Renal cortical epithelial cell (primary cell): ENCODE measurements around the gene NBR1. TPM values are rescaled to one million over a fixed set of nuclear protein-coding genes. Genes with fewer than 3 reads are reported as not detected.
"Not testable (repeated sequence)": the region's sequence is repeated elsewhere in the genome, so short reads cannot be mapped to it uniquely, and the experiment has no call there.

Experiments
- DNase-seq: peaks from one replicate; pipeline ENCODE4 v3.0.0-alpha.2; 2011; ENCODE audit warnings: low read depth
- total RNA-seq: library from RNA; depleted of rRNA; stranded (reverse); fragments of >200 nt; gene quantifications from 2 replicates; pipeline ENCODE4 v1.2.3, GENCODE V29; 2014

Gene NBR1
- total RNA-seq, result 73.6 and 141 TPM in 2 replicates

- DNase-seq, result peak; percentile 97
These were observed at the start of gene NBR1 for GRCh38 chr17:43170766-43171585. Gene NBR1 (plus strand): TSS chr17:43171214. CDS start chr17:43175800, 4,586 bp downstream.

GRCh38 chr17:43125133-43125966 is 45.7 kb upstream of the NBR1 start, which contains the start of gene BRCA1:
Gene BRCA1 (minus strand): TSS chr17:43125364. CDS start chr17:43124096, 1,268 bp downstream.
- peak; percentile 99 for DNase-seq

GRCh38 chr17:43125967-43126910 is 44.8 kb upstream of the NBR1 start:
- no peak for DNase-seq

GRCh38 chr17:43126911-43127290 is 44.1 kb upstream of the NBR1 start:
- DNase-seq, result no peak

GRCh38 chr17:43127333-43127876 is 43.6 kb upstream of the NBR1 start:
- DNase-seq, result not testable (repeated sequence)

- DNase-seq, result no peak
These were observed 41.4 kb upstream of the NBR1 start for GRCh38 chr17:43129671-43130010.

- no peak for DNase-seq
These were observed 38.9 kb upstream of the NBR1 start for GRCh38 chr17:43132117-43132516.

GRCh38 chr17:43133439-43133838 is 37.6 kb upstream of the NBR1 start:
- not testable (repeated sequence) for DNase-seq

- no peak for DNase-seq
These were observed 36.1 kb upstream of the NBR1 start for GRCh38 chr17:43134774-43135453.

- no peak for DNase-seq
These were observed 35.6 kb upstream of the NBR1 start for GRCh38 chr17:43135454-43135819.

GRCh38 chr17:43136574-43136973 is 34.4 kb upstream of the NBR1 start:
- DNase-seq, result not testable (repeated sequence)

GRCh38 chr17:43138531-43138930 is 32.5 kb upstream of the NBR1 start:
- not testable (repeated sequence) for DNase-seq

- DNase-seq, result no peak
These were observed 30.4 kb upstream of the NBR1 start for GRCh38 chr17:43140396-43141332.

GRCh38 chr17:43142153-43142552 is 28.9 kb upstream of the NBR1 start:
- no peak for DNase-seq

- DNase-seq, result no peak
These were observed 27.8 kb upstream of the NBR1 start for GRCh38 chr17:43143201-43143600.

- DNase-seq, result no peak
These were observed 24.4 kb upstream of the NBR1 start for GRCh38 chr17:43146649-43147048.

GRCh38 chr17:43151880-43152456 is 19.0 kb upstream of the NBR1 start:
- DNase-seq, result no peak

- not testable (repeated sequence) for DNase-seq
These were observed 17.7 kb upstream of the NBR1 start for GRCh38 chr17:43153197-43153835.

- DNase-seq, result no peak
These were observed 15.3 kb upstream of the NBR1 start for GRCh38 chr17:43155666-43156065.
